HK-2 (cell line): ENCODE results near the gene PLOD2.

Experiments
- DNase-seq: peaks from one replicate; pipeline ENCODE4 v3.0.0-alpha.2; 2018; ENCODE audit not compliant: unreplicated experiment

PLOD2 gene

GRCh38 chr3:146040630-146041029 lies 120.4 kb downstream of the PLOD2 start:
- DNase-seq = no peak

- no peak for DNase-seq
Measured at GRCh38 chr3:146037697-146038096, 123.3 kb downstream of the PLOD2 start.

GRCh38 chr3:146036281-146036680 lies 124.7 kb downstream of the PLOD2 start:
- no peak for DNase-seq

DNA sequence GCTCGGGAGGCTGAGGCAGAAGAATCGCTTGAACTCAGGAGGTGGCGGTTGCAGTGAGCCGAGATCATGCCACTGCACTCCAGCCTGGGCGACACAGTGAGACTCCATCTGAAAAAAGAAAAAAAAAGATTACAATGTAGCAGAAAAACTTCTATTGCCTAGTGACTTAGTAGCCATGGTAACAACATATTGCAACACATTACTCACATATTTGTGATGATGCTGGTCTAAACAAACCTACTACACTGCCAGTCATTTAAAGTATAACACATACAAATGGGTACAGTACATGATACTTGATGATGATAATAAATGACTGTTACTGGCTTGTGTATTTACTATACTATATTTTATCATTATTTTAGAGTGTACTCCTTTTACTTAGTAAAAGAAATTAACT lies 125.6 kb downstream of the PLOD2 start:
- DNase-seq = no peak

DNA sequence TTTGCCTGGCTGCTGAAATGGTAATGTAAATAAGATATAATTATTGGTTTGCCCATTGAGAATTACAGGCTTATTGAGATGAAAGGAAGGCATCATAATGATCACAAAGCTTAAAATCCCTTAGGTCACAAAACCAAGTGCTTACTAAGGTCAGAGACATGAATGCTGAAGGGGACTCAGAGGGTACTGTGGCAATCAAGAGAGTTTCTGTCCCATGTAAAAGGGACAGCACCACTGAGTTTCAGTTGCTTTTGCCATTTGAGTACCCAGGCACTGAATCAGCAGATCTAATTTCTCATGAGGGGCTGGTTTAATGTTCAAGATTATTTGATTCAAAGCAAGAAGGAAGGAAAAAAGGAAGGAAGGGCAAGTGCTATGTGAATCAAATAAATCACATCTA lies 127.0 kb downstream of the PLOD2 start:
- DNase-seq = no peak

- DNase-seq = no peak
Measured at GRCh38 chr3:146026547-146026946, 134.4 kb downstream of the PLOD2 start.

GRCh38 chr3:146024260-146024659 lies 136.7 kb downstream of the PLOD2 start:
- DNase-seq = no peak

DNA sequence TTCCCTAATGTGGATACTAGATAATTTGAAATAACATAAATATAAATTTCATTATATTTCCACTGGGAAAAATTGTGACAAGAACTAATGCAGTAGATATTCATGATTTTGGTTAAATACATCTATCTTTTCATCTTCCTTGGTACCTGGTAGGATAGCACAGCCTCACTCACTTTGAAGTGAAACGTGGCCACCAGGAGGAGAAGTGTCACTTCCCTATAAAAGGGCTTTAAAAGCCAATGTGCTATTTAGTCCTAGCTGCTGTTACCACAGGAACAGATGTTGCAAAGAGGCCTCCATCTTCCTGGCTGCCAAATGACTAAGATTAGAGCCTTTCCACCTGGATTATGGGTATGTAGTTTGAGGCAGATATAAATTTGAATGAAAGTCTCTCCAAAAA lies 140.0 kb downstream of the PLOD2 start:
- DNase-seq = no peak

DNA sequence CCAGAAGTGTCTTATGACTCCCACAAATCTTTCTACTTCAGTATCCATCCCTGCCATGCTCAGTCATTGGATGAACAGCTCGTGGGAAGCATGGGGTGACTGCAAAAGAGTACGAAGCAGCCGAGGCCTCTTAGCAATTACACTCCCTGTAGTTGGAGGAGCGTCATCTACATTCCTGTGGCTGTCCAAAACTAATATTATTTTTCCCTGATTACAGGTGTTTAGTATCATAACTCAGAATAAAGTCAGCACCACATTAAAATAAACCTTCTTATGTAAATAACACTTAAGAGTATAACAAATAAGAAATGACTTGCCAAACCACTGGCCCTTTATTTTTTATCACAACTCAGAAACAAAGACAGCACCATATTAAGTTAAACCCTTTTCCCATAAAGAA lies 141.5 kb downstream of the PLOD2 start:
- DNase-seq = no peak
